Stimulated activated CD8-positive, alpha-beta memory T cell treated with anti-CD3 and anti-CD28 coated beads, Interleukin-7, amount 100 ng/mL, for 48 hours (primary cell): ENCODE measurements around the gene OR8B12.

Experiments used
- DNase-seq, 2 donors: peaks; one replicate each; pipeline ENCODE4 v3.0.0-alpha.2; 2020; ENCODE audit warnings: low read depth in 1 of 2; ENCODE audit errors: extremely low read depth in 1 of 2

OR8B12 gene, protein sequence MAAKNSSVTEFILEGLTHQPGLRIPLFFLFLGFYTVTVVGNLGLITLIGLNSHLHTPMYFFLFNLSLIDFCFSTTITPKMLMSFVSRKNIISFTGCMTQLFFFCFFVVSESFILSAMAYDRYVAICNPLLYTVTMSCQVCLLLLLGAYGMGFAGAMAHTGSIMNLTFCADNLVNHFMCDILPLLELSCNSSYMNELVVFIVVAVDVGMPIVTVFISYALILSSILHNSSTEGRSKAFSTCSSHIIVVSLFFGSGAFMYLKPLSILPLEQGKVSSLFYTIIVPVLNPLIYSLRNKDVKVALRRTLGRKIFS

DNA sequence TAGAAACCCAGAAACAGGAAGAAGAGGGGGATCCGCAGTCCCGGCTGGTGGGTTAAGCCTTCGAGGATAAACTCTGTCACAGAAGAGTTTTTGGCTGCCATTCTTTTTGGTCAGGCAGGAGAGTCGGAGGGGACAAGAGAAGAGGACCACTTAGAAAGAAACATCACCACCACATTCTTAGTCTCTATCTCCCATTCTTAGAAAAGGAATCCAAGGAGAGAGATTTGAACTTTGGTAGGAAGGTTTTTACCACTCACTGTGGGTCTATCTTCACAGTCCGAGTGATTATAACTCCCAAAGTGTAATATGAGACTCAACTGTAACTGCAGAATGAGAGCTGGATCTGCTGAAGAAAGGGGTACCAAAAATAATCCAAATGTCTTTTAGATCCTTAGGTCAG is at the start of gene OR8B12:
TSS of gene OR8B12 (minus strand) at position 101 of the 400 bp plus-strand sequence. CDS start at position 101, 0 bp downstream.
- DNase-seq, result no peak

DNA sequence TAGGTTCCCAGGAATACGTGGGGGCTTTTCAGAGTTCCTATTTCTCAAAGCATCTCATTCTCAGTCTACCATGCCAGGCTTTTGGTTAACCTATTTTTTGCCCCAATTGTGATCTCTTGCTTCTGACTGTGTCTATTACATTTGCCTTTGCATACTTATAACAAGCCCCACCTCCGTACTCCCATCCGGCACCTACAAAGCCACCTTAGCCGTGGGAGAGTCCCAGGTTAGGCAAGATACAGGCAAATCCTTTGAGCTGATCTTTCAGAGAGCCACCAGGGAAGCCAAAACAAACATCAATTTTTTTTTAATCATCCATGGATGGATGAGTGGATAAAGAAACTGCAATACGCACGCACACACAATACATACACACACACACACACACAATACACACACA is 49.2 kb upstream of the OR8B12 start:
- DNase-seq, result no peak

DNA sequence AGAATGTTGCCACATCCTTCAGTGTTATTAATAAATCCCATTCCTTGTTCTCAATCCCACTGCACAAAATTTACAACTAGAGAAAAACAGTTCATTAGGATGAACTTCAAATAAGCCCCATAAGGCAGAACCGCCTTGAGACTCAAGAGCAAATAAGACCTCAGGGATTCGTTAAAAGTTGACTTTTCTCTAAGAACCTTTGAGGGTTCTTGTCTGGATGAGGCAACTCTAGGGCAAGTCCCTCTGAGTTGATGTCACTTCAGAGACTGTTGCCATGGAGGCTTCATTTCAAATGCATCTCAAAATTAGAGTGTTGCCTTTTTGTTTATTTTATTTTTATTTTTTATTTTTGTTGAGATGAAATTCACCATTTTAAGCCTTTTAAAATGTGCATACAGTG is 48.0 kb upstream of the OR8B12 start:
- DNase-seq, result no peak

DNA sequence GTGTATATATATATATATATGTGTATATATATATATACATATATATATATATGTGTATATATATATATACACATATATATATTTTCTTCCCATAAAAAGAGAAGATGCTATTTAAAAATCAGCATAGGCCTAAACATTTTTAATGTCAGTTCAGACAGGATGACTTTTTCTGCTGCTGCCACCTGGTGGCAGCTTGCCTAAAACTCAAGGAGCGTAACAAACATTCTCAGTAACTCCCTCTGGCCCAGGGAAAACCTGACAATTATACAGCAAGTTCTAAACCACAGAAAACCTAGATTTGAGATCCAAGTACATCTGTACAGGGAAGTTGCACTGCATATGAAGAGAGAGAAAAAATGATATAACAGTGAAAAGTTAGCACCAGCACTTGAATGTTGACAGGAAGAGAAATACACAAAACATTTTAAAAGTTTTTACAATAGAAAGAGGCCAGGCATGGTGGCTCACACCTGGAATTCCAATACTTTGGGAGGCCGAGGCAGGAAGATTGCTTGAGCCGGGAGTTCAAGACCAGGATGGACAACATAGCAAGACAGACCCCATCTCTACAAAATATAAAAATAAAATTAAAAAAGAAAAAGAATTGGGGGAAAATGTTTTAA is 42.9 kb upstream of the OR8B12 start:
- DNase-seq, result no peak

DNA sequence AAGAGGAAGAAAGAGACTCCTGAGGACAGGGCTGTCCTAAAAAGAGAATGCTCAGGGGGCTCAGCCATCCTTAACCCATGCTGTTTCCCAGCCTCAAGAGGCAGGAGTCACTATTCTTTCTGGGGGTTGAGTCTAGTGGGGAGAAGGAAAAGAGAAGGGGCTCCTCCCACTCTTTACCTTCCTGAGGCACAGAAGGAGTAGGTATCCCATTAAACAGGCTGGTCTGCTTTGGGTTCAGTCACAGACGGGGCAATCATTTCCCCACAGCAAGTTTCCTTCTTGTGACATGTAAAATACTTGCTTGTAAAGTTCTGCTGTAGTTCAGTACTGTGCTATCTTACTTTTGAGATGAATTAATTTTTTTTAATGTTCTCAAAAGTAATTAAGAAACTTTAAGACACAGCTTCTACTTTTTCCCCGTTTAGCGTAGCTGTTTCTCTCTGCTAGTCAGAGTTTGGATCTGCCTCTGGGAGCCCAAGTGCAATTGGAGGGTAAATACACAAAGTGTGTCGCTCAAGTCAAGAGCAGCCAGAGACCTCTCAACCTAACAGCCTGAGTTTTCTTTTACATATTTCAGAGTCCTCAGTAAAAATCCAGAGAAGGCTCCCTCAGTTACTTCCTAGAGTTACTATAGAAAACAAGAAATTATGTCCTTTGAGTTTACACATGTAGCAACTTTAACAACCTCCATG is 41.4 kb upstream of the OR8B12 start:
- no peak for DNase-seq

DNA sequence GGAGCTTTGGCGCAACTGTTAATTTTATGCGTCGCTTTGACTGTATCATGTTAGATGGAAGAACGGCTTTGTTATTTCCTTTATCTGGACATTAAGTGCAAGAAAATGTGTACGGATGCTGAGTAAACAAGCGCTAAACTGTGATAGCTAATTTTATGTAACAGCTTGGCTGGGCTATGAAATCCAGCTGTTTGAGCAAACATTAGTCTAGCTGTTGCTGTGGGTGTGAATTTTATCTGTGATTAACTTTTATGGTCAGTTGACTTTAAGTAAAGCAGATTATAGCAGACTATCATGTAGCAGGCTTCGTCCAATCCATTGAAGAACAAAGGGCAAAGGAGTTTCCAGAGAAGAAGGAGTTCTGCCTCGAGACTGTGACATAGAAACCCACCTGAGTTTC is 40.3 kb upstream of the OR8B12 start:
- no peak for DNase-seq

DNA sequence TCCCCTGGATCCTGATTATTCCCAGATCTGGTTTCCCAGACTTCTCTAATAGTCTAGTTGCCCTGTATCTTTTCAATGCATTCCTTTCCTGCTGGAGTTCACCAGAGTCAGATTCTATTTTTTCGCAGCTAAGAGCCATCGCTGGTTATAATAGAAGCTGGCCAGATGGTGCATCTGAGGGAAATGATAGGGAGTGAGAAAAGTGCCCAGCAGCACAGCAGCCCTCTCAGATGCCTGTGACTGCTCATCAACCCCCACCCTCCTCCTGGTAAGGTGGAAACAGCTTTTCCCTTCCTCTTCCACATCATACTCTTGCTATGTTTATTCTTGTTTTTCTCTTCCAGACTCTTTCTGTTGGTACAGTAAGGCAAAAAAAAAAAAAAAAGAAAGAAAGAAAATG is 39.1 kb upstream of the OR8B12 start:
- no peak for DNase-seq

DNA sequence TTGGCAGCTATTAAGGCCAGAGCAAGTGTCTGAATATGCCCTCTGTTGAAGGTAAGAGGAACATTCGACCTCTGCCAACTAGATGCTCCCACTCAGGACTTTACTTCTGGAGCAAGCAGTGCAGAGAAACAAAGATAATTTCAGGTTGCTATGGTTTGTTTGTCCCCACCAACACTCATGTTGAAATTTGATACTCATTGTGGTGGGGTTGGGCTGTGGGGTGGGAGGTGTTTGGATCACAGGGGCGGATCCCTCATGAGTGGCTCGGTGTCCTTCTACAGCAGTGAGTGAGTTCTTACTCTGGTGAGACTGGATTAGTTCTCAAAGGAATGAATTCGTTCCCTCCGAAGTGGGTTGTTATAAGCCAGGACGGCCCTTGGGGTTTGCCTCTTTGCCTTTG is 38.4 kb upstream of the OR8B12 start:
- no peak for DNase-seq

DNA sequence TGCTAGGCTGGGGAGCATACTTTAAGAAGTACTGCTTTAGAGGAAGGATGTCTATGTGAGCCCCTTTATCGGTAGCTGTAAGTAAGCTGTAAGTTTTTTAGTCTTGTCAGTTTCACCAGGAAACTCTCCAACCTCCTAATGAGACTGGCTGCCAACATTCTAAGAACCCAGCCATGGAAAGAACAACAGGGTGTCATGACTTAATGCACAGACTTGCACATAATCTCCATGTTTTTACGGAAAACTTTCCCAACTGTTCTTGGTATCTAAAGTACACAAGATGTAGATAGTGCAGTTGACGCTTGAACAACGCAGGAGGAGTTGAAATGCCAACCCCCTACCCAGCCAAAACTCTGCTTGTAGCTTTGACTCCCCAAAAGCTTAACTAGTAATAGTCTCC is 35.3 kb upstream of the OR8B12 start:
- no peak for DNase-seq

DNA sequence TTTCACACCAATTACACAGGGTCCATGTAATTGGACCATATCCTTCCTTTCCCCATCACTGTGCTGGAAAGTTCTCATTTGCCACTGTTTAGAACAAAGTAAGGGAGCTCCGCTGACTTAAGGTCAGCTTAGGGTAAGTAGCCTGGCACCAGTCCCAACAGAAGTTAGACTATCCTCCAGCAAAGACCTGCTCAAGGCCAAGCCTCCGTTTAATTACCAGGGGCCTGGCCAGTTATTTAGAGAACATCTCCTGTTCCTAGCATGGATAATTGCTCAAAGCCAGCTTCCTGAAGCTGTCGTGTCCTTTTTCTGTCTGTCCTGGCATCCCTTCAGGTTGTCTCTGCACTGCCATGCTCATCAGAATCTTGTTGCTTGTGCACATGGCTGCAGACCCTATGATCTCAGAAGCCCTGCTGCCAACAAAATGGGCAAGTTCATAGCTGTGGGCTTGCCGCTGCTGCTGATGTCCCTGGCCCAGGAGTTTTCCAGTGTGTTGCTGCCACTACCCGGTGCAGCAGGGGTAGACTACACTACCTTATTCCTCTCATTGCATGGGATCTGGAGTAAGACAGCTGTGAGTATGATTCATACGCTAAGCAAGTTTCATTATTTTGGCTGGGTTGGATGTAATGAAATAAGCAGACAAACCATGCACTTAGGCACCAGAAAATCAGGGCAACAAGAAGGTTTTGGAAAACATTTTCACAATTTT is 34.4 kb upstream of the OR8B12 start:
- no peak for DNase-seq

DNA sequence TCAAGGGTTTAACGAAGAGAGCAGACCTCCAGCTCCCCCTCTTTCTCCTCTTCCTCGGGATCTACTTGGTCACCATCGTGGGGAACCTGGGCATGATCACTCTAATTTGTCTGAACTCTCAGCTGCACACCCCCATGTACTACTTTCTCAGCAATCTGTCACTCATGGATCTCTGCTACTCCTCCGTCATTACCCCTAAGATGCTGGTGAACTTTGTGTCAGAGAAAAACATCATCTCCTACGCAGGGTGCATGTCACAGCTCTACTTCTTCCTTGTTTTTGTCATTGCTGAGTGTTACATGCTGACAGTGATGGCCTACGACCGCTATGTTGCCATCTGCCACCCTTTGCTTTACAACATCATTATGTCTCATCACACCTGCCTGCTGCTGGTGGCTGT is 26.7 kb upstream of the OR8B12 start:
- no peak for DNase-seq

DNA sequence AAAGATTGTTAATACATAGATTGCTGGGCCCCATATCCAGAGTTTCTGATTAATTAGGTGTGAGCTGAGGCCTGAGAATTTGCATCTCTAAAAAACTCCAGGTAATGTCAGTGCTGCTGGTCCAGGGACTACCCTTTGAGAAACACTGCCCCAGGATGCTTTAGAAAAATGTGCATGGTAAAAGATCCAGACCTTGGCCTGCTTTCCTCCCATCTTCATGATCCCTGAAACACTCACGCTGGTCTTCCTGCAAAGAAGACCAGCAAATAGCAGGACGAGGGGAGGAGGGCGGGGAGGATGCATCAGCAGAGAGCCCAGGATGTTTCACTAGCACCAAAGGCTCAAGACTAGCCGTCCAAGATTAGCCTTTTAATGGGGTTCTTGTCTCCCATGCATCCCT is 26.2 kb upstream of the OR8B12 start, which contains the start of gene OR8A1:
TSS of gene OR8A1 (plus strand) at position 301 of the 400 bp plus-strand sequence. CDS start 123 bp downstream, outside the sequence.
- DNase-seq, result no peak

DNA sequence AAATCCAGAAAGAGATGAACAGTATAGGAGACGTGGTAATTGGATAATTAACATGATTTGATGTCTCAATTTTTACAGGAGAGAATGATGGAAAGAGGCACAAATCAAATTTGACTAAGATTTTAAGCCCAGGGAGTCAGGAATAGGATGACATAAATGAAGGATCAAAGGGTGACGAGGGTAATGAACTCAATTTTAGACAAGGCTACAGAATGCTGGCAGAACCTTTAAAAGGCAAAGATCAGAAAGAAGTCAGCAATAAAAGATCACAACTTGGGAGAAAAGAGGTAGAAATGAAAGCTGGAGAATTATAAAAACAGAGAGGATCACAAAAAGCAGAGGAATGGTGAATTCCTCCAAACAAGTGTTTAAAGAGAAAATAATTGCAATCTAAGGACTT is 13.4 kb upstream of the OR8B12 start:
- DNase-seq, result no peak

DNA sequence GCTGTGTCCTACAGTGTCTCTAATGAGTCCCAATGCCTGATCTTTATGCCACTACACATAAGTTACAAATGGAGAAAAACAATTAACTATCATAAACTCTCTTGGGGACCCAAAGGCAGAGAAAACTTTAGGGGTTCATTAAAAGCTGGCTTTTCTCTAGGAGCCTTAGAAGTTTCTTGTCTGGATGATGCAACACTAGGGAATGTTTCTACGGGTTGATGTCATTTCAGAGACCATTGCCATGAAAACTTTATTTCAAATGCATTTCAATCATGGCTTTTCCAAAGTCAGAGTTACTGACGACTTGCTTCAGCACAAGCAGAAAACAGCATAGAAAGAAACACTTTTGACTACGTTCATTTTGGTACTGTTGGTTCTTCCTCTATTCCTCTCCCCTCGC is 8.5 kb upstream of the OR8B12 start:
- no peak for DNase-seq

DNA sequence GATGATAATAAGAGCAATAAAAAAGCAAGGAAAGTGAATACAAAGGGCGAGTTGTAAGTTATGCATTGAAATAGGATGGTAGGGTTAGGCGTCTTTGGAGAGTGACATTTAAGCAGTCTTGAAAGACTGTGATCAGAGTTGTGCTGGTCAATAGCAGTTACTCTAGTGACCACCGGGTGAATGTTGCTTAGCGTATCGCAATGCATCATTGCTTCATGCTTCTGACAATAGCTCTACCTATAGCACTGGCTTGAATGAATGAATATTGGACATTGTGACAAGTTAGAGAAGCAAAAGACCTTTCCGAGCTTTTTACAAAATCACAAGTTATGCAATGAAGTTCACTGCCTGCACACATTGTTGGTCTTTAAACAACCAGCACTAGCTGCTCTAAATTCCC is 7.7 kb upstream of the OR8B12 start:
- DNase-seq, result no peak

DNA sequence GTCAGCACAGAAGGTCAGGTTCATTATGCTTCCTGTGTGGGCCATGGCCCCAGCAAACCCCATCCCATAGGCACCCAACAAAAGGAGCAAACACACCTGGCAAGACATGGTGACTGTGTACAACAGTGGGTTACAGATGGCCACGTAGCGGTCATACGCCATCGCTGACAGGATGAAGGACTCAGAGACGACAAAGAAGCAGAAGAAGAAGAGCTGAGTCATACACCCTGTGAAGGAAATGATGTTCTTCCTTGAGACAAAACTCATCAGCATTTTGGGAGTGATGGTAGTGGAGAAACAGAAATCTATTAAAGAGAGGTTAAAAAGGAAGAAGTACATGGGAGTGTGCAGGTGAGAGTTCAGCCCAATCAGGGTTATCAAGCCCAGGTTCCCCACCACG is 309 bp downstream of the OR8B12 start:
- DNase-seq, result no peak

DNA sequence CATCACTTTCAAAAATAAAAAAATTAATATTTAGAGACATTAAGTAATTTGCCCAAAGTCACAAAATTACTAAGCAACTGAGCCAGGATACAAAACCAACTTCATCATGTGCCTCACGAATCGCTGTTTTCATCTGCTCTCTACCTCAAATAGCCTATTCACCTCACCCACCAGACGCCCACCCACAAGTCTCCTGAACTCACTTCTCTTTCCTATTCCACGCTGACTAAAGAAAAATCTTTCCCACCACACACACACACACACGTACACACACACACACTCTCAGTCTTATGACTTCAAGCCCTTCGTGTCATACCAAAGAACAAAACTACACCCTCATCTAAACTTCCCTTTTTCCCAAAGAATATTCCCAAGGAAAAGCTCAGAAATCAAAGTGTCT is 2.2 kb downstream of the OR8B12 start:
- no peak for DNase-seq

DNA sequence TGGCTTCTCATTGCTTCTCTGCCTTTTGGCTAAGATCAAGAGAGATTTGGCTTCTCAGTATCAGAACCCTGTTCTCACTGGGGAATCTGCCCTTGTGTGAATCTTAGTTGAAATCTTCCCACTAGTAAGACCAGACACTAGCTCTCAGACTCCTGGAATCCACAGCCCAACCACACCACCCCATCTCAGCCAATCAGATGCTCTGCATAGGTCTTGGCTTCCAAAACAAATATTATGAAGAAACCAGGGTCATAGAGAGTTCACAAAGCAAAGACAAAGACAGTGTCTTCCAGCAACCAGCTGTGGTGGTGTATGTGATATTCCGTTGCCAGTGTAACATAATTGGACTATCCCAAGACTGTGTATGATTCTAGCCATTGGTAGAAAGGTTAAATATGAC is 5.4 kb downstream of the OR8B12 start:
- no peak for DNase-seq

DNA sequence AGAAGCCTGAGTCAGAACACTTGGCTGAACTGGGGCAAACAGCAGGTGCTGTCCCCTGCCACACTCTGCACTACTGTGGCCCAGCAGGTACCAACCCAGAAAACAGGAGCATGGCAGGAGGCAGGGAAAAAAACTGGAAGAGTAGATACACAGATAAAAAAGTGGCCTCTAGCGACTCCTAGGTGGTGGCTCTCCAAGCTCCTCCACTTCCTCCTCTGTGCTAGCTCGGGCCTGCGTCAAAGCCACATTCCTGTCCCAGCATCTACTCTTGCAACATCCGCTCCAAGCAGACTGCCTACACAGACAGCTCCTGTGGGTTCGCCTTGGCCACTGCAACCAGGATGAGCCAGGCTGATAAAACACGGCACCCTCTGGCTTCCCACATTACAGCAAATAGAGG is 6.9 kb downstream of the OR8B12 start:
- DNase-seq, result no peak

DNA sequence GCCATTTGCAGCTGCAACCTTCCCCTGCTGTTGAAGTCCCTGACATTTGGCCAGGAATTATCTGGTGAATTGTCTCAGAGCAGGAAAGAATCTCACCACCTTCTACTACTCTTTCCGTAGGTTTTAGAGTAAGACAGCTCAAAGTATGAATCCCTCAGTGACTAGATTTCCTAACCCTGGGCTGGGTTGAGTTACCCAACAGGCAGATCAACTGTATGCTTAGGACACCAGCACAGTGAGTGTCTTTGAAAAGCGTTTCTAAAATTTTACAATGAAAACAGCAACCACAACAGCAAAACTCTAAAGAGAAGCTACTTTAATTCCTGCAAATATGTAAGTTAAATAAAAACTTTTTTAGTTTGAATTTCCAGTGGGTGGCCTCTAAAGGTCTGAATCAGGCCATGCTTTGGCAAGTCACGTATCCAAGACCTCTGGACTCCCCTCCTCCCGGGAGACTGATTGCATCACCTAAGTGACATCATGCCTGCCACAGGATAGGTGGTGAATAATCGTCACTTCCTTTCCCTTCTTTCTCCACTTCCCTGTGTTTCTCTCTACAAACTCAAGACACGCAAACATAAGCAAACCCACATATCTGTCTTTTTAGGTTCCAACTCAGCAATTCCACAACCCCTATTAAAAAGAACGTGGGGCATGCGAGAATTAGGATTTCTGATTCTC is 7.8 kb downstream of the OR8B12 start:
- DNase-seq, result no peak

DNA sequence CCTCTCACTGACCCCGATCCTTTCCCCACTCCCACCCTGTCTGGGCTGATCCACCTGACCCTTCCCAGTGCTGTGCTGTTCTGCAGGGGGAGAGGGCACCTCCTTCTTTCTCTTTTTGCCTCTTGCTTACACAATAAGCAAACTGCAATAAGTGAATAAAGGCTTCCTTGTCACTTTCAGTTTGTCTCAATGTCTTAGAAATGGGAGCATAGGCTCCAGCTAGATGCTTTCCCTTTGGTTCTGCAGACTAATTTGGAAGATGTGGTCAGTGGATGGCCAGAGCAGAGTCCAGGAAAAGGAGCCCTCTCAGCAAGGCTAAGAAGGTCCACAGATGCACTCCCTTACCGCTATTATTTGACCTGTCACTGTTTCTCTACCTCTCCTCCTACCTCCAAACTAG is 9.4 kb downstream of the OR8B12 start:
- DNase-seq, result no peak
